ENCODE data around the gene IFNAR1. TPM values are rescaled to one million over a fixed set of nuclear protein-coding genes. Genes with fewer than 3 reads are reported as not detected.

IFNAR1 gene
- total and polyA plus RNA-seq, 9 of the 15 experiments (the other 6 are each of a cell fraction or from before 2014, with no cell fraction given): 8.6 to 31.8 (median 14.8) TPM

GRCh38 chr21:33312121-33312520, 12.6 kb upstream of the IFNAR1 start:
- BruUV-seq (replicated peaks): no TSS peak
- ChIA-PET POLR2A (interaction anchor here (3.4 kb wide), 1 partner anchor 11 kb away, joined by 13 read pairs; no protein-coding TSS in a partner anchor), CTCF (ENCODE audit: low intra/inter-chr PET ratio) (no interaction called here)
- no peak for DNase-seq (ENCODE audit: extremely low read depth in 1 of 4, low spot score in 3 of 4)
- H3K27me3 ChIP-seq (ENCODE audit: control insufficient read depth in 2 of 2, insufficient read depth in 2 of 2, low read length in 2 of 2): peaks cover 5 to 6% of the 10 kb centered on the region in 2 experiments; a peak in 4 of 5 replicates
- no peak overlapping the region for H3K27ac ChIP-seq (ENCODE audit: extremely low read depth, low read depth, low read length)
- no peaks in the 10 kb centered on the region for H4K20me1 ChIP-seq (replicated peaks; ENCODE audit: control insufficient read depth, insufficient read depth, low read length)
- H3K4me3 ChIP-seq: no peak overlapping the region
- no peak overlapping the region for H3K4me2 ChIP-seq (ENCODE audit: insufficient read depth, low read length)
- no peaks in the 10 kb centered on the region for H3K36me3 ChIP-seq (ENCODE audit: control insufficient read depth, insufficient read depth, low read length)
- H3K9me3 ChIP-seq (replicated peaks; ENCODE audit: control insufficient read depth, insufficient read depth, low read depth, low read length): no peaks in the 10 kb centered on the region
- no peaks in the 10 kb centered on the region for H3K9me1 ChIP-seq (ENCODE audit: control insufficient read depth, insufficient read depth, low read length)
- 37% methylated on average over 3 of the region's 3 CpGs for WGBS (ENCODE audit: insufficient coverage, low coverage, missing lambda C conversion rate)
- intact Hi-C loops (cut with micrococcal nuclease): no loop called here
- no peak for FAIRE-seq
- H3K9ac ChIP-seq (ENCODE audit: insufficient read depth in 1 of 2, low read depth in 2 of 2, low read length in 2 of 2): no peak overlapping the region
- ATAC-seq: no peak
- no peaks in the 10 kb centered on the region for H3K79me2 ChIP-seq (ENCODE audit: control insufficient read depth, insufficient read depth, low read length)
- in situ Hi-C loops (cut with MboI): no loop called here
- H3K4me1 ChIP-seq (replicated peaks in 1 of 2; ENCODE audit: control insufficient read depth in 2 of 2, insufficient read depth in 2 of 2, low read length in 2 of 2): no peaks in the 10 kb centered on the region; a peak in 3 of 5 replicates
- H2AFZ ChIP-seq (ENCODE audit: low read depth, low read length): no peak overlapping the region
- no peak for TF ChIP-seq ZBTB17 (CRISPR knock-in tag; IDR thresholded peaks at IDR 0.05)
- no peak for TF ChIP-seq FOXK2 (conservative IDR thresholded peaks at IDR 0.05 in 1 of 2, IDR thresholded peaks at IDR 0.05 in 1 of 2; ENCODE audit: low read depth in 2 of 2)
- no peak for TF ChIP-seq ZFP91 (CRISPR knock-in tag; IDR thresholded peaks at IDR 0.05)
- TF ChIP-seq MXD1 (CRISPR knock-in tag; IDR thresholded peaks at IDR 0.05; ENCODE audit: borderline replicate concordance, poor library complexity, severe bottlenecking): no peak
- TF ChIP-seq ZBTB8A (IDR thresholded peaks at IDR 0.05; ENCODE audit: partially characterized antibody): no peak
- no peak for TF ChIP-seq ETV6 (IDR thresholded peaks at IDR 0.05; ENCODE audit: borderline replicate concordance in 1 of 2, low read depth in 2 of 2, low read length in 1 of 2)
- no peak for TF ChIP-seq ETV6 (CRISPR knock-in tag; IDR thresholded peaks at IDR 0.05; ENCODE audit: borderline replicate concordance)
- TF ChIP-seq SNIP1 (IDR thresholded peaks at IDR 0.05; ENCODE audit: low read depth): no peak
- TF ChIP-seq HBP1 (CRISPR knock-in tag; IDR thresholded peaks at IDR 0.05): no peak
- TF ChIP-seq MEF2A (IDR thresholded peaks at IDR 0.05; ENCODE audit: control insufficient read depth, low read depth, low read length): no peak
- no peak for TF ChIP-seq HDAC1 (IDR thresholded peaks at IDR 0.05)
- TF ChIP-seq ZNF277 (CRISPR knock-in tag; IDR thresholded peaks at IDR 0.05; ENCODE audit: borderline replicate concordance): no peak
- no peak for TF ChIP-seq ZBTB26 (CRISPR knock-in tag; IDR thresholded peaks at IDR 0.05)
- no peak for TF ChIP-seq USF1 (CRISPR knock-in tag; IDR thresholded peaks at IDR 0.05)
- TF ChIP-seq NEUROD1 (IDR thresholded peaks at IDR 0.05; ENCODE audit: borderline replicate concordance, low read depth, low read length, partially characterized antibody): no peak
